Caki2 (cell line): ENCODE measurements around the gene URI1. TPM values are rescaled to one million over a fixed set of nuclear protein-coding genes. Genes with fewer than 3 reads are reported as not detected.

Source experiments
- DNase-seq: peaks from one replicate; pipeline ENCODE4 v3.0.0-alpha.2; 2015; ENCODE audit warnings: low read depth
- in situ Hi-C: cut with HindIII; loops from 2 replicates; pipeline ENCODE4 v1.10.0; 2016; ENCODE audit warnings: low sequenced_read_pairs, low pct_unique_long_range_greater_than_20kb, mixed read lengths
- total RNA-seq: library from RNA; depleted of rRNA; stranded (reverse); fragments of >200 nt; shearing (Covaris generic); gene quantifications from 2 replicates; pipeline ENCODE4 v1.2.3, GENCODE V29; 2014; ENCODE audit warnings: low replicate concordance; rRNA removed

The URI1 gene
- total RNA-seq, 1 experiment from 2014 or later = 68.7 TPM

DNA sequence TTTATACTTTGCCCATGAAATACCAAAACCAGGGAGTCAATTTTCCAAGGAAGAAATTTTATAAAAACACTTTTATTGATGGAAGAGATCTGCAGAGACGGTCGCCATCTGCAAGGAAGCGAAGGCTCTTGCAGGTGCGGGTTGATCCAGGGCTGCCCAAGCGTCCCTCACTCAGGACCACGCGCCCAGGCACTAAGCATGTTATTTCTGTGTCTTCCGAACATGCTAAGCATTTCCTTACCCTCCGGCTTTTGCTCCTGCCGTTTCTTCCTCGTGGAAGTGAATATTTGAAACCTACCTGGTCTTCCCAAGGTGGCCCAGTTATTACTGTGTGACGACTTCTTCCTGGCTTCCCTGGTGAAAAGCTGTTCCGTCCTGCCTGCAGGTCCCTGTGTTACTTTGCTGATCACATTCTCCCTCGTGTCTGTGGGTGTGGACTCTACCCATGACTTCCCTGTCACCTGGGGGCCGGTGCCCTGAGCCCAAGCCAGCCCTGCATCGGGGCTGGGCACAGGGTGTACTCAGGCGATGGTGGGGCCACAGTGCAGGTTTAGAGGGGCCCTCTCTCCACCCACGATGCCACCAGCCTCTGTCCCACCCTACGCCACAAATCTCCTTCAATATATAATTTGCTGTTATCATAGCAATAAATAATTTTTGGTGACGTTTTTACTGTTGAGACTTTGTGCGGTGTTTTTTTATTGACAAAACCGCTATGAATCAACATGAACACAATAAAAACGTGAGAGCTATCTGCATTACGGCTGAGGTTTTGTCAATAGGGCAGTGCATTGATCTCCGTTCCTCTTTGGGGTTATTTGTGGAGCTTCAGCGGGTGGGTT lies 119.4 kb downstream of the URI1 start:
- in situ Hi-C loops = no loop called here
- DNase-seq = no peak

DNA sequence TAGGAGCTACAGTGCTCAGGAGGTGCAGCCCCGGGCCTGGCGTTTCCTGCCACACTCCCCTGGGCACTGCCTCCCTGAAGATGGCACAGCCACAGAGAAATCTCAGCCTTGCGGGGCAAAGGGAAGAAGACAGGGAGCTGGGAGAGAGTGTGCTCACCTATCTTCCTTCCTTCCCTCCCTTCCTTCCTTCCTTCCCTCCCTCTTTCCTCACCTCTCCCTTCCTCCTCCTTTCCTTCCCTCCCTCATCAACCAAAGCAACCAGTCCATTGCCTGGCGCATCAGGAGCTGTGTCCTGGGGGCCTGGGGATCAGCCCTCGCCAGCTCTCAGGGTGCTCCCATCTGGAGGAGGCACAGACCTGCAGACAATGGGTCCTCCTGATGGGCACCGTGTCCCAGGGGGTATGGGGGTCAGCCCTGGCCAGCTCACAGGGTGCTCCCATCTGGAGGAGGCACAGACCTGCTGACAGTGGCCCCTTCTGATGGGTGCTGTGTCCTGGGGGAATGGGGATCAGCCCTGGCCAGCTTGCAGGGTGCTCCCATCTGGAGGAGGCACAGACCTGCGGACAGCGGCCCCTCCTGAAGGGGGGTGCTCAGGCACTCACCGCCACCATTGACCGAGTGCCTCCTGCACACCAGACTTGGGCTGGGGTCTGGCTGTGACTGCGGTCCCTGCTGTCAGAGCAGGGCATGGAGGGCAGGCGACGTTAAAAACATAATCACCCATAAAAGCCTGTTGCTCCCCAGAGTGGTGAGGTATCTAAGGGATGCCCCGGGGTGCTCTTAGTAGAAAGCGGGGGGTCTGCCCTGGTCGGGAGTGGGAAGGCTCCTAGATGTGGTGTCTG lies 120.2 kb downstream of the URI1 start:
- in situ Hi-C loops = no loop called here
- DNase-seq = no peak

DNA sequence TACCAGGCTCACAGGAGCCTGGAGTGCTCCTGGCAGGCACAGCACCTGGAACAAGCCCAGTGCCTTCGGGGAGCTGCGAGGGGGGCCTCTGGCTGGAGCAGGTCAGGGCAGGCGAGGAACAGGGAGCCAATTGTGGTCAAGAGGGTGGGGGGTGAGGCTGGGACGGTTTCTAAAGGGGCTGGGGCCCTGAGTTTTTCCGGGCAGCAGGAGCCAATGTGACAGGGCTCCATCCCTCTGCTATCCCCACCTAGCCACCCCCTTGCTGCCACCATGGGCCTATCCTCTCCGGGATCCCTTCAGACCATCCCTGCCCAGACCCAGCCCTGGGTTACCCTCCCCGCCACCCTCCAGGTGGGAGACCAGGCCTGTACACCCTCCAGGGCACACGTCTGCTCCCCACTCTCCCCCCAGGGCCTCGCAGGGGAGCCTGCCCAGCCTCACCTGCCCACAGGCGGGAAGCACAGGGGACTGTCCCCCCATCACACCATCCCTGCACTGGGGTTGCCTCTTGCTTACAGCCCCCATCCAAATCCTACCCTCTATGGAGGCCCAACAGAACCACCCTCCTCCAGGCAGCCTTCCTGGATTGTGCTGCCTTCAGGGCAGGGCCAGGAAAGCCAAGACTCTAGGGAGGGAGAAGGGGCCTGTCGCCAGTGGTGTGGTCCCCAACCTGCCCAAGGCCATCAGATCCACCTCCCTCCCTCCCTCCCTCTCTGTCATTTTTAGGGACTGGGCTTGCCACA lies 121.0 kb downstream of the URI1 start:
- no peak for DNase-seq
- in situ Hi-C loops = no loop called here

DNA sequence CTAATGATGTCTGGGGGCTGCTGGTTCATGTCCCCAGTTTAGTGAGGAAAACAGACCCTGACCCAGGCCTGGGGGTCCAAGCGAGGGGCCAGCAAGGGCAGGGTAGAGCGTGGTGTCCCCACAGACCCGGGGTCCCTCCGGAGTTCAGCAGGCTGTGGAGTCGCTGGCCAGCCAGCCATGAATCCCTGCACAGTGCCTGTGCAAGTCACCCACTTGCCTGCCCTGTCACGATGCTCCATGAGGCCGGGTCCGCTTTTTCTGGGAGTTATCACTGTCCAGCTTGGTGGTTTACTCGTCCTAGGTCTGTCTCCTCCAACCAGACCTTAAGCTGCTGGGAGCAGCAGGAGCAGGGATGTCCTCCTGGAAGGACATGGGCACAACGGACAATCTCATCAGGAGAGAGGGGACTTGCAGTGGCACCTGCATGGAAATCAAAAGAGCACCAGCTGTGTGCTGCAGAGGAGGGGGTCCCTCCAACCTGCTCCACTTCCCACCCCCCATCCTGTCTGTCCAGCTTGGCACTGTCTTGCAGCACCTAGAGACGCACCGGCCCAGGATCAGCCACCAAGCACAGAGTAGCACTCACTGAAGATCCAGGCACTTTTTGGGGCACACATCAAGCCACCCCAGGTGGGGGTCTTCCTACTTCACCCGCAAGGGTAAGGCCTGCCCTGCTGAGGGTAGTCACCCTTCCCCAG lies 121.8 kb downstream of the URI1 start:
- in situ Hi-C loops = no loop called here
- DNase-seq = no peak

DNA sequence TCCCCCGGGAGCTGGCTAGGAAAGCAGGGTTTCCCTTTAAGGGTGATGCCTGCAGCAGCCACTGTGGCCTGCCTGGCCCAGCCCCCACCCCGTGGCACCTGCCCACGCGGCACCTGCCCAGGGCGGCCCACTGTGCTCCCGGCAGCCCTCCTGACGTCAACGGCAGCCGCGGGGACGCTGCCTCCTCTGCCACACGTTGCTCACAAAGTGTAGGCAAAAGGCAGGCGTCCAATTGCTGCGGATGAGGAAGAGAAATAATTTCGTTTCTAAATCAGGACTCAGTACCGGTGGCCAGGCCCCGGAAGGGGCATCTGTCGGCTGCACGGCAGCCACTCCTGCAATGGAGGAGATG lies 122.3 kb downstream of the URI1 start:
- DNase-seq = no peak

DNA sequence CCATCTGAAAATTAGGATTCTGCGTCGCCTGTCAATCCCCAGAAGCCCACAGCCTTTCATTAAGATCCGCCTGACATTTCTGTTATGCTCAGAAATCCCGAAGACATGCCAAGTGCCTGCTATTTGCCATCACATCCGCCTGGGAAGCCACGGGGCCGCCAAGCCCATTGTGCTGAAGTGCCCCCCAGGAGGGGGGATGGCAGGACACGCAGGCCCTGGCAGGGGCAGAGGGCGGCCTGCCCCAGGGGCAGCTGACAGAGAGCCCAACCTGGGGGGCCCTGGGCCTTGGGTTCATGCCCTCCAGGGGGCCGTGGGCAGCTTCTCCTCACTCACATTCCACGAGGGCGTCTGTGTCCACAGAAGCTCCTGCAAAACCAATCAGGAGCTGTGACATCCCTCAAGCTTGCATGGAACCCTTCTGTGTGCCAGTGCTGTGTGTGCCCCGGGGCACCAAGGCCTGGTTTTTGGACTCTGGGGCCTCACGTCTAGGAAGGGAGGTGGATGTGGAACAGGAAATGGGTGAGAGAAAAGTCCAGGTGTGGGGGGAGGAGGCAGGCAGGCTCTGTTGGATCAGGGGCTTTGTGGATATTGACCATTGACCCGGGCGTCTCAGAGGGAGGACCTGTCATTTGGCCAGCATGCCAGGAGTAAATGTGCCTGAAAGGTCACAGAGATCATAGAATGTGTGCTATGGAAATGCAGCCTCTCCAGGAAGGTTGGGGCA lies 122.9 kb downstream of the URI1 start:
- in situ Hi-C loops = no loop called here

More for the DNA sequence above, 122.3 kb downstream of the URI1 start:
- in situ Hi-C loops = no loop called here

DNA sequence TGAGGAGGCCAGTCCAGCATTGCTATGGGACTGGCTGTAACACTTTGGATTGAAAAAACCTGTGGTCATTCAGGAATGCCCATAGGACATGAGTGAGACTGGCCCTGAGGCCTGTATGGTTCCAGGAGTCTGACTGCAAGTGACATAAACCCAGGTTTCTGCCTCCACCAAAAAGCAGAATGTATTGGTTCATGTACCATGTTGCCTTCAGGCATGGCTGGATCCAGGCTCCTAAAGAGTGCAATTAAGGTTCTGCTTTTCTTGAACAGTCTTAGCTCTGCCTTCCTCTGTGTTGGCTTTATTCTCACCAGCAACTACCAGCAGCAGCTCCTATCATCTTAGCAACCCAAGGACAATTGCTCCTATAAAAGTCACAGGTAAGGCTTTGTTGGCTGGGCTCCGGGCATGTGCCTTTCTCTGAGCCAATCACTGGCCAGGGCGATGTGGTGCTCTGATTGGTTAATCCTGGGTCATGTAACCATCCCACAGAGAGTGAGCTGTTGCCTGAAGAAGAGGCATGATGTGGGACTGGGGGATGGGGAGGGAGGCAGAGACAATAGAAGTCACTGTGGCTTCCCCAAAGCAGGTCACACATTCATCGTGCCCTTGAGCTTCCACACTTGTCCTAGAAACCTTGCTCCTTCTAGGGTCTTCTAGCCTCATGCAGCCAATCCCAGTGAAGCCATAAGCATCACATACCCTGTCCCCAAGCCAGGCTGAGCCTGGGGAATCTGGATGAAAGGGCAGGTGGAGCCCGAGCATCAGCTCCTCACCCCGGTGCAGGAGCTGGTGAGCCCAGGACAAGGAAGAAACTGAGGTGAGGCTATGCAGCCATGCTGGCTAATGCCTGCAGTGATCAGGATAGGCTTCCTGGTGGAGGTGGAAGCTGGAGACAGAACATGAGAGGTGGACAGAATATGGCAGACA lies 123.9 kb downstream of the URI1 start:
- no peak for DNase-seq
- in situ Hi-C loops = no loop called here

More for the DNA sequence above, 122.9 kb downstream of the URI1 start:
- DNase-seq = no peak

Other genes with a start within 250 kb of the URI1 start
- gene C19orf12, start 227.0 kb upstream of the URI1 start, total RNA-seq = 20.9 and 49.2 TPM in 2 replicates
- 24.0 and 33.0 TPM in 2 replicates for gene CCNE1, start 130.2 kb upstream of the URI1 start, total RNA-seq